Measurements from ENCODE around the gene CTDP1. TPM values are rescaled to one million over a fixed set of nuclear protein-coding genes. Genes with fewer than 3 reads are reported as not detected.

Gene CTDP1
- total RNA-seq, 4 donors from 2014 or later: 18.1 to 40.5 (median 25.7) TPM

DNA sequence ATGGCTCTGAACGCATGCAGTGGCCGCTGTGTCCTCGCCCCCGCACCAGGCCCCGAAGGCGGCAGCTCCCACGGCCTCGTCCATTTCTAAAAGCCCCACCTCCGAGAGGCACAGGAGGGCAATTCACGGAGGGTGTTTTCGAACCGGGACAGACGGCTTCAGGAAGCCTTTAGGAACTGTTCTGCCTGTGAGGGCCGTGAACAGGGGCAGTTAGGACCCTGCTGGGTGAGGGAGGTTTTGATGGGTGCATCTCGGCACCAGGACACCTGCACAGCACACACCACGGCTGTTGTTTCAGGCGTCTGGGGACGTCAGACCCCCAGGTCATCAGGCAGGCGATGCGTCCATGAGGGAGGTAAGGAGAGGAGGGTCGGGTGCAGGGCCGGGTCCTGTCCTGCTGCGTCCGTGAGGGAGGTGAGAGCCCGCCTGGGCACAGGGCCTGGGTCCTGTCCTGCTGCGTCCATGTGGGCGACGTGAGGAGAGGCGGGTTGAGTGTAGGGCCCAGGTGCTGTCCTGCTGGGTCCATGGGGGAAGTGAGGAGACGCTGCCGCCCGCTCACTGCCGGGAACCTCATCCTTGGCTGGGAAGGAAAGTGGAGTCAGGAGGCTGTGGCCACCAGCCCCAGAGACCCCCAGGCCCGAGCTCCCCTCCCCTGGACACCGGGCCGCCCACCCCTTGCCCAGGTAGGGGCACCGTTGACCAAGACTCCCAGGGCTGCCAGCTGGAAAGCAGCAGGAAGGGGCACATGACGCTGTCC lies 92.7 kb downstream of the CTDP1 start:
- 66 to 72% methylated on average over 31 to 33 of the region's 38 CpGs for WGBS, 2 donors
- H3K36me3 ChIP-seq: no peaks in the 10 kb centered on the region
- H3K4me1 ChIP-seq: no peaks in the 10 kb centered on the region
- DNase-seq (ENCODE audit: low spot score in 2 of 2): no peak
- TF ChIP-seq EP300 (IDR thresholded peaks at IDR 0.05) (no peak), POLR2A (IDR thresholded peaks at IDR 0.05) (no peak)
- TF ChIP-seq, protein P1, sequence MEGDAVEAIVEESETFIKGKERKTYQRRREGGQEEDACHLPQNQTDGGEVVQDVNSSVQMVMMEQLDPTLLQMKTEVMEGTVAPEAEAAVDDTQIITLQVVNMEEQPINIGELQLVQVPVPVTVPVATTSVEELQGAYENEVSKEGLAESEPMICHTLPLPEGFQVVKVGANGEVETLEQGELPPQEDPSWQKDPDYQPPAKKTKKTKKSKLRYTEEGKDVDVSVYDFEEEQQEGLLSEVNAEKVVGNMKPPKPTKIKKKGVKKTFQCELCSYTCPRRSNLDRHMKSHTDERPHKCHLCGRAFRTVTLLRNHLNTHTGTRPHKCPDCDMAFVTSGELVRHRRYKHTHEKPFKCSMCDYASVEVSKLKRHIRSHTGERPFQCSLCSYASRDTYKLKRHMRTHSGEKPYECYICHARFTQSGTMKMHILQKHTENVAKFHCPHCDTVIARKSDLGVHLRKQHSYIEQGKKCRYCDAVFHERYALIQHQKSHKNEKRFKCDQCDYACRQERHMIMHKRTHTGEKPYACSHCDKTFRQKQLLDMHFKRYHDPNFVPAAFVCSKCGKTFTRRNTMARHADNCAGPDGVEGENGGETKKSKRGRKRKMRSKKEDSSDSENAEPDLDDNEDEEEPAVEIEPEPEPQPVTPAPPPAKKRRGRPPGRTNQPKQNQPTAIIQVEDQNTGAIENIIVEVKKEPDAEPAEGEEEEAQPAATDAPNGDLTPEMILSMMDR (IDR thresholded peaks at IDR 0.05): no peak
- H3K27ac ChIP-seq: no peak overlapping the region
- no peak overlapping the region for H3K4me3 ChIP-seq
- H3K27me3 ChIP-seq: peaks cover 0 to 21% of the 10 kb centered on the region in 2 donors
- peaks cover 0 to 39% (median 6%) of the 10 kb centered on the region in 4 donors for H3K9me3 ChIP-seq

DNA sequence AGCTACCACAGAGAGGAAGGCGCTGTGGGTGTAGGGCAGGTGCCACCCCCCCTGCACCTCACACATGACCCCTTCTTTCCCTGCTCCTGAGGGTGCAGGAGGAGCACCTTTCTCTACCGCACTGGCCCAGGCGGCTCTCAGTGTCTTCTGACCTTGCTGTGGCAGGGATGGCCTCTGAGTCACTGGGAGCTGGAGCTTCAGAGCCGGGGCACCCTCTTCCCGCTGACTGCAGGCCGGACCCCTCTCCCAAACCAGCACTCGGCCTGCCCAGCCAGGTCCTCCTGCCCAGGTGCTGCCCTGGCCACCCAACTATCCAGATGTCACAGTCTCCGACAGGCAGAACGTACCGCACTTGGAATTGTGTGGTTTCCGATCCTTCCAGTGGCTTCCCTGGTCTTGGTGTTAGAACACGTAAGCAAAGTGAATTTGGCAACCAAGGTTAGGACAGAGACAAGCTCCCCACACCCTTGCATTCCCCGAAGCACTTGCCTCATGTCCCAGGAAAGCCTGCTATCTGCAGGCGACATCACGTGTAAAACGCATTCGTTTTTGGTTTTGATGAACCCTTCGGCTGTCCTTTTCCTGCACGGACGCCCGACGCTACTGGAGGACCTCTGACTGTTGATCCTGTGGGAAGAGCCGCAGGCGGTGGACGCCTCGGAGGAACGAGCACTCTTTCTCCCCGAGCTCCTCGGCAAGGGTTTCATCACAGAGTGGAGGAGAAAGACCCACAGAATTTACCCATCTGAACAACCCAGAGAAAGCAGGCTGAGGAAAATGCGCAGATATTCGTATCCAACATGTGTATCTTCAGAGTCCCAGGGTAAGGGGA lies 93.5 kb downstream of the CTDP1 start:
- 89 to 94% methylated on average over 26 to 31 of the region's 31 CpGs for WGBS, 2 donors
- Histone ChIP-seq H3K4me3 (no peak overlapping the region), H3K27me3 (peaks cover 0 to 26% of the 10 kb centered on the region in 2 donors), H3K9me3 (peaks cover 0 to 31% (median 2%) of the 10 kb centered on the region in 4 donors), H3K4me1 (no peaks in the 10 kb centered on the region), H3K27ac (no peak overlapping the region), H3K36me3 (no peaks in the 10 kb centered on the region)
- DNase-seq (ENCODE audit: low spot score in 2 of 2): no peak
- TF ChIP-seq, protein P1 (IDR thresholded peaks at IDR 0.05): no peak
- no peak for TF ChIP-seq EP300 (IDR thresholded peaks at IDR 0.05)

DNA sequence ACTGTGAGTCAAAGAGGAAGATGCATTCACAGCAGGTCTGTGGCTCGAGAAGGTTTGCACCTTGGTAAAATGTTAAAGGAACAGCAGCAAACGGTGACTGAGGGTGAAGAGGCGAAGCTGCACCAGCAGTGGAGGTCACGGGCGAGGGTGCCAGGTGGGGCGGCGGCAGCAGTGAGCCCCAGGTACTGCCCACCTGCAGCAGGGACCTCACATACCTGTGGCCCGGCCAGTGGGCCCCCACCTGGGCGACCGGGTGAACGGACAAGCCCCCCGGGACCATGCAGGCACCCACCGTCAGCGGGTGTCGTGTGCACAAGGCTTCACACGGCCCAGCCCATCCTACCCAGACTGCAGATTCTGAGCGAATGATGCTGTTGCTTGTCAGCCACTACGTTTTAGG lies 94.5 kb downstream of the CTDP1 start:
- Histone ChIP-seq H3K9me3 (peaks cover 0 to 21% (median 0%) of the 10 kb centered on the region in 4 donors), H3K27me3 (peaks cover 0 to 26% of the 10 kb centered on the region in 2 donors), H3K27ac (no peak overlapping the region), H3K36me3 (no peaks in the 10 kb centered on the region), H3K4me1 (no peaks in the 10 kb centered on the region), H3K4me3 (no peak overlapping the region)
- TF ChIP-seq POLR2A (IDR thresholded peaks at IDR 0.05): no peak
- TF ChIP-seq, protein P1 (IDR thresholded peaks at IDR 0.05): no peak
- no peak for TF ChIP-seq EP300 (IDR thresholded peaks at IDR 0.05)
- no peak for DNase-seq (ENCODE audit: low spot score in 2 of 2)
- WGBS, 2 donors: 81 to 84% methylated on average over 17 to 18 of the region's 18 CpGs

DNA sequence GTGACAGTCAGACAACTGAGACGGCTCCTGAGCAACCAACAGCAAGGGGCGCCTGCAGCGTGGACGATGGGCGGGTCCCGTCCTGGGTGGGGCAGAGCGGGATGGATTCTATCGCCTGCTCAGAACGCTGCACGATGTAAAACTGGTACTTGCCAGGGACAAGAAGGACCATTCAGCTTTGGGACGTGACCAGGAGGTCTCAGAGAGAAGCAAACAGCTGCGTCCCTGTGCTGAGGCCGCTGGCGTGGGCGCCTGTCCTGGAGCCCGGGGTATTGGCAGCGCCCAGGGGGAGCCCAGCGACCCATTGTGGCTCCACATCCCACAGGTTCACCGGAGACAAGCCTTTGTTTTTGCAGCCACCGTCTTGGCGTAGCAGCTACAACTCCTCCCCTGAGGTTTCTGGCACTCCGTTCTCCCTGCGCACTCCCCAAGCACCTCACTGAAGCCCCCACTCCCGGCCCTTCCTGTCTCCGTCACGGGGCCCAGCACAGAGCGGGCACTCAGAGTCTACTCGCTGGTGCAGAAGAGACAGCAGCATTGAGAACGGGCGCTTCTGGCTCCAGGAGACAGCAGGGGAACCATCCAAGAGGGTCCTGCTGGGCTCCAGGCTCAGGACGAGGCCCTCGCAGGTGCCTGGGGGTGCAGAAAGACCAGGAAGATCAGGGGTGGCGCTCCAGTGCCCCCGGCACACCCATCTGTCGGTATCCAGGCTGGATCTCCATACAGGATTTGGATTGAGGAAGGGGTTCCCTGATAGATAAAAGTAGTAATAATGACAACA lies 96.0 kb downstream of the CTDP1 start:
- 82 to 83% methylated on average over 31 to 34 of the region's 35 CpGs for WGBS, 2 donors
- TF ChIP-seq, protein P1 (IDR thresholded peaks at IDR 0.05): no peak
- no peak for TF ChIP-seq POLR2A (IDR thresholded peaks at IDR 0.05)
- no peak for TF ChIP-seq EP300 (IDR thresholded peaks at IDR 0.05)
- H3K4me1 ChIP-seq: no peaks in the 10 kb centered on the region
- DNase-seq (ENCODE audit: low spot score in 2 of 2): no peak
- H3K36me3 ChIP-seq: no peaks in the 10 kb centered on the region
- peaks cover 0 to 5% (median 0%) of the 10 kb centered on the region in 4 donors for H3K9me3 ChIP-seq
- H3K4me3 ChIP-seq: no peak overlapping the region
- peaks cover 0 to 34% of the 10 kb centered on the region in 2 donors for H3K27me3 ChIP-seq
- H3K27ac ChIP-seq: no peak overlapping the region

Measured in tibial nerve (tissue), 4 donors.